Measurements from ENCODE around the gene POLN.

Gene POLN

GRCh38 chr4:2268357-2269205 lies 26.7 kb upstream of the POLN start:
- POLR2A ChIA-PET: no interaction called here
- no peak for DNase-seq (ENCODE audit: low read depth, low spot score)
- CTCF ChIA-PET: no interaction called here
- H3K4me3 ChIP-seq (ENCODE audit: low read depth, low read length): no peak overlapping the region
- TF ChIP-seq CTCF (IDR thresholded peaks at IDR 0.05; ENCODE audit: insufficient read depth, low read length, missing control alignments): no peak

DNA sequence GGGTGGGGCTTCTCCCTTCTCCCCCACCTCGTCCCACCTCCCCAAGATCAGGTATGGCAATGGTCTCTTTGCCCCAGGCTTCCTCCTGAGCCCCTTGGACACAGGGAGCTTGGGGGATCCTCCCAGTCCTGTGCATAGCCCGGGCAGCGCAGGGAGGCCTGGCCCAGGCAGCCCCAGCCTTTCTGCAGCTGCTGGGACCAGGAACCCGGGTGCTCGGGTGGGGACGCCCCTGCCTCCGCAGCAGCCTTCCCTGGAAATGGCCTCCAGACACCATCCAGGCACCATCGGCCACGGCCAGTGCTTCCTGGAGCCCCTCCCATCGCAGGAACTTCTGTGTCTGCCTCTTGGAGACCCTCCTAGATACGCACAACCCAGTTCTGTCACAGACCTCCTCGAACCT lies 25.9 kb upstream of the POLN start:
- no peak for TF ChIP-seq CTCF (IDR thresholded peaks at IDR 0.05; ENCODE audit: insufficient read depth, low read length, missing control alignments)
- no peak for DNase-seq (ENCODE audit: low read depth, low spot score)
- ChIA-PET CTCF (no interaction called here), POLR2A (interaction anchor here (1.0 kb wide), 1 partner anchor 91 kb away, joined by 3 read pairs; no protein-coding TSS in a partner anchor)
- no peak overlapping the region for H3K4me3 ChIP-seq (ENCODE audit: low read depth, low read length)

- no peak for TF ChIP-seq CTCF (IDR thresholded peaks at IDR 0.05; ENCODE audit: insufficient read depth, low read length, missing control alignments)
- no peak for DNase-seq (ENCODE audit: low read depth, low spot score)
- H3K4me3 ChIP-seq (ENCODE audit: low read depth, low read length): no peak overlapping the region
- ChIA-PET CTCF (no interaction called here), POLR2A (interaction anchor here (1.0 kb wide), 1 partner anchor 91 kb away, joined by 3 read pairs; no protein-coding TSS in a partner anchor)
Observed at GRCh38 chr4:2267320-2267811, 25.4 kb upstream of the POLN start.

DNA sequence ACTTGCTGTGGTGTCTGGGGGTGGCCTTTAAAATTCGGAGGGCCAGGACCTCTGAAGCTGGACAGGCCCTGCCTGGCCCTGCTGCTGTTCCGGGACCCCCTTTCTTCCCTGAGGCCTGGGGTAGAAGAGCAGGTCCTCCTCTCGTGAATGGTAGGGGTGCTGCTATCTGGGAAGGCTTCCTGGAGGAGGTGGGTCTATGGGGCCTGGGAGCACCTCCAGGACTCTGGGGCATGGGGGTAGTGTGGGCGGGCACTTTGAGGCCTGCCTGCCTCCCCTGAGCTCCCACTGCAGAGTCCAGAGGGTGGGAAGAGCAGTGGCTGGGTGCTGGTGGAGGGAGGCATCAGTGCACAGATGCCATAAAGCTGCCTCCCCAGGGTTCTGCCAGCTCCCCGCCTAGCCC lies 24.9 kb upstream of the POLN start:
- POLR2A ChIA-PET: no interaction called here
- no peak overlapping the region for H3K4me3 ChIP-seq (ENCODE audit: low read depth, low read length)
- no peak for TF ChIP-seq CTCF (IDR thresholded peaks at IDR 0.05; ENCODE audit: insufficient read depth, low read length, missing control alignments)
- no peak for DNase-seq (ENCODE audit: low read depth, low spot score)
- CTCF ChIA-PET: no interaction called here

DNA sequence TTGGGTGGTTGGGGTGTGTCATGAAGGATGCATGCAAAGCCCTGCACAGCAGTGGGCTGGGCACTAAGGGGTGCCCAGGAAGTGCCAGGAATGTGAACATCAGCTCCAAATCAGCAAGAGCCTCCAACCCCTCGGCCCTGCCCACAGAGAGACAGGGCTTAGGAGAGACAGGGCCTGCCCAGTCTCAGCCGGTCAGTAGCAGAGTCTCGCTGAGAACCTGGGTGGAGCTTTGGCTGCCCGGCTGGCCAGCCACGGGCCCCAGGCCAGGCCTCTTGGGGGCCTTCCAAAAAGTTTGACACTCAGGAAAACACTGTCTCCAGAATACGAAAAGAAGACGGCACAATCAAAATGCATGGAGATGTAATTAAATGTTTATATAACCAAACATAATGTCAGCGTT lies 24.3 kb upstream of the POLN start:
- no peak for TF ChIP-seq CTCF (IDR thresholded peaks at IDR 0.05; ENCODE audit: insufficient read depth, low read length, missing control alignments)
- CTCF ChIA-PET: interaction anchor here (2.1 kb wide), 1 partner anchor 147 kb away, joined by 8 read pairs; no protein-coding TSS in a partner anchor
- H3K4me3 ChIP-seq (ENCODE audit: low read depth, low read length): no peak overlapping the region
- DNase-seq (ENCODE audit: low read depth, low spot score): no peak
- POLR2A ChIA-PET: no interaction called here

All from AG04449 (cell line).